ENCODE data around the gene CASKIN1.

The CASKIN1 gene

DNA sequence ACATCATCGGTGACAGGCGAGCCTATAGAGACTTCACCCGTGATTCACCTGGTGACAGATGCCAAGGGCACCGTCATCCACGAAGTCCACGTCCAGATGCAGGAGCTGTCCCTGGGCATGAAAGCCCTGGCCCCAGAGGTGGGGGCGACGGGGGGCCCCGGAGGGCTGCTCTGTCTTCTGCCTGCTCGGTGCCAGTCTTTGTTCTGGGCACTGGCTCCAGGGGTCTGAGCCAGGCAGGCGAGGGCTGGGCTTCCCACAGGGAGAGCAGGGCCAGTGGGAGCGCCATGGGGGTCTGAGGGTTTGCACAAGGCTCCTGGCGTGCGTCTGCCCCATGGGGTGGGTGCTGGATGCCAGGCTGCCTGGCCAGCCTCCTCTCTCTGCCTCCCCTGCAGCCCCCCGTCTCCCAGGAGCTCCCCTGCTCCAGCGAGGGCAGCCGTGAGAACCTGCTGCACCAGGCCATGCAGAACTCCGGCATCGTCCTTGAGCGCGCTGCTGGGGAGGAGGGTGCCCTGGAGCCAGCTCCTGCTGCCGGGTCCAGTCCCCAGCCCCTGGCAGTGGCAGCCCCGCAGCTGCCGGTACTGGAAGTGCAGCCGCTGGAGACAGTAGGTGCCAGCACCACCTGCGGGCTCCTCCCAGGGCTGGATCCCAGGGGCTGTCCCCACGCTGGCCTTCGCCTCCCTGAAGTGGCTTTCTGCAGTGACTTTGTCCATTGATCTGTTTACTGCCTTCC lies 36.8 kb upstream of the CASKIN1 start:
- DNase-seq, result no peak

DNA sequence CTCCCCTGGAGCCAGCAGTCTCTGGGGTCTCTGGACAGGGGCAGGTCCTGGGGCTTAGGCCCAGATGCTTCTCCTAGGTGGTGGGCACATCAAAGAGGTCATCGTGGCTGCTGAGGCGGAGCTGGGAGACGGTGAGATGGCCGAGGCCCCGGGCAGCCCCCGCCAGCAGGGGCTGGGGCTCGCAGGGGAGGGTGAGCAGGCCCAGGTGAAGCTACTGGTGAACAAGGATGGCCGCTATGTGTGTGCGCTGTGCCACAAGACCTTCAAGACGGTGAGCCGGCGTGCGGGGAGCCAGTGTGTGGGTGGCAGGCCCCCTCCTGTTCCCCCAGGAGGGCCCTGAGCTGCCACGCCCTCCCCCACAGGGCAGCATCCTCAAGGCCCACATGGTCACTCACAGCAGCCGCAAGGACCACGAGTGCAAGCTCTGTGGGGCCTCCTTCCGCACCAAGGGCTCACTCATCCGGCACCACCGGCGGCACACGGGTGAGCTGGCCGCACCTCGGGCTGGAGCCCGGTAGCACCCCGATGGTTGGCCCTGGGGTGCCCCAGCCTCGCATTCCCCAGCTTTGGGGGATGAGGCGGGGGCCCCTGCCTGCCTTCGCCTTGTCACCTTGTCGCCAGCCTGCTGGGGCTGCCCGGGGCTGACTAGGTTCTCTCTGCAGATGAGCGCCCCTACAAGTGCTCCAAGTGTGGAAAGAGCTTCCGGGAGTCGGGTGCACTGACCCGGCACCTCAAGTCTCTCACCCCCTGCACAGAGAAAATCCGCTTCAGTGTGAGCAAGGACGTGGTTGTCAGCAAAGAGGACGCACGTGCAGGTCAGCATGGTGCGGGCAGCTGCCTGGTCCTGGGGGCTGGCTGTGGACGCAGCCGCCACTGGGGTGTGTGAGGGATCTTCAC lies 35.9 kb upstream of the CASKIN1 start:
- DNase-seq, result no peak

DNA sequence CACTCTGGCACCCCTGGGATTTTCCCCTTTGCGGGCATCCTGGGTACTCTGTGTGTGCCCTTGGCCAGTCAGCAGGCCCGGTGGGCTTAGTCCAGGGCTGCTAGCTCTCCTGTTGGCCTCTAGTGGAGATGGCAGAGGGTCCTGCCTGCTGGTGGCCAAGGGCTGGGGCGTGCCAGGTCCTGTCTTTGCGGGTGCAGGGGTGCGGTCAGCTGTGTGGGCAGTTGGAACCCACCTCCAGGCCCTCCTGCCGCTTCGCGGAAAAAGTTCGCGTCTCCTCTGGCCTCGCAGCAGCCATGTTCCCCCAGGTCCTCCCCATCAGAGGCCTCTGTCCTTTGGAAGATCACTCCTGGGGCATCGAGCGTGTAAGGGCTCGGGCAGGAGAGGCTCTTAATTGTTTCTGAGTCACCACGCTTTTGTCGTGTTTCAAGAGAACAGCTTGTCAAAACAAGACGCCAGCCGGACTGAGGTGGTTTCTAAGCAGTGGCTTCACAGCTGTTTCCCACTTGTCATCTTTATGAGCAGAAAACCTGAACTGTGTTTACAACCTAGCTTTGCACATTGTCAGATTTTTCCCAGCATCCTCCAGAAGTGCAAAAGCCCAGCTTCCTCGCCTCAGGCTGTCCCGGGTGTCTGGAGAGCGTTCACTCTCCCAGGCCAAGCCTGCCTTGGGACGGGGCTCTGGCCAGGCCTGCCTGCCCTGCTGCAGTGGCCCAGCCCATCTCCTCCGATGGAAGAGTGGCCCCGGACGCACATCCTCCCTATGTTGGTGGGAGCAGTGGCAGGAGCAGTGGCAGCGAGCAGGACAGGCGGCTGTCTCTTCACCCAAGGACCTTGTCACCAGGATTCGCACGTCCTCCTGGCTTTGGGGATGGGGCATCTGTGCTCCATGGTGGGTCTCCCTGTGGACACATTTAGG lies 34.9 kb upstream of the CASKIN1 start:
- DNase-seq, result no peak

GRCh38 chr16:2230376-2230775 lies 34.0 kb upstream of the CASKIN1 start:
- DNase-seq, result no peak

DNA sequence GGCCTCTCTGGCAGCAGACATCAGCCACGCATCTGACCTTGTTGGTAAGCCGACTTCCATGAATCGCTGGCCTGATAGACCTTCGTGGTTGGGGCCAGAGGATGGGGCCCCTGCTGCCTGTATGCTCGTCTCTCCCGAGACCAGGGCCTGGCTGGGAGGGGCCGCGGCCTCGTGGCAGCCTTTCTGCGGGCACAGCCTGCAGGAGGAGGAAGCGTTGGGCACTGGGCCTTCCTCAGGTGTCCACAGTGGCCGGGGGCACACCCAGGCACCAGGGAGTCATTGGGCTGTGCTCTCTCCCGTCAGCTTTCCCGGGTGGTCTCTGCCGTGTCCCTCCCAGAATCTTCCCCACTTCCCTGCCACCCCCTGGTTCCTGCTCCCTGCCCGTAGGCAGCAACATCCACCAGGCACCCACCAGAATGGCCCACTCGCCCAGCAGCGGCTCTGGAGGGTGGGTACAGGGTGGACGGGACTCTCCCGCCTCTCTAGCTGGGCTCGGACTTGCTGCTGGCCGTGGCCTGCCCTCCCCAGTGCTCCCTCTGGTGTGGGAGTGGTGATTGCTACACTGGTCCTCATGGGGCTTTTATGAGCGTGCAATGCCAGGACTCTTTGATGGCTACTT lies 33.3 kb upstream of the CASKIN1 start:
- DNase-seq, result no peak

- DNase-seq, result no peak
These were observed 32.7 kb upstream of the CASKIN1 start for GRCh38 chr16:2229091-2229490.

DNA sequence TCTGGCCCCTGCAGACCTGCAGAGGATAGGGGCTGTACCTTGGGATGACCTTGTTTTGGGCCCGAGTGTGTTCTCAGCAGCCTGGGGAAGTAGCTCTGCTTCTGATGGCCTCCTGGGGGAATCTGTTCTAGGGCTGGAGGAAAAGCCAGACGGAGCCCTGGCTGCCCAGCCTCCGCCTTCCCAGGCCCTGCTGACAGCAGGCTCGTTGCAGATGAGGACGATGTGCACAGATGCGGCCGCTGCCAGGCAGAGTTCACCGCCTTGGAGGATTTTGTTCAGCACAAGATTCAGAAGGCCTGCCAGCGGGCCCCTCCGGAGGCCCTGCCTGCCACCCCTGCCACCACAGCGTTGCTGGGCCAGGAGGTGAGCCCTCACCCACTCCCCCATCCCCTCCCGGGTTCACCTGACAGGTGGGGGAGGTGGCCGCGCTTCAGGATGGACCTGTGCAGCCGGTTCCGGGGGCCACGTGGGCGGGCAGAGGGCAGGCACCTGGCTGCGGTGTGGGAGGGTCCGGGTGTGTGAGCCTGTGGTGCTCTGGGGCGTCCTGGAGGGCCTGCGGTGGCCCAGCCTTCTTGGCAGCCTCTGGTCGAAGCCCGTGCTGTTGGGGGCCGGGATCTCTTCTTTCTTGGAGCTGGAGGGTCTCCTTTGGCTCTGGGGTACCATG lies 31.9 kb upstream of the CASKIN1 start:
- no peak for DNase-seq

DNA sequence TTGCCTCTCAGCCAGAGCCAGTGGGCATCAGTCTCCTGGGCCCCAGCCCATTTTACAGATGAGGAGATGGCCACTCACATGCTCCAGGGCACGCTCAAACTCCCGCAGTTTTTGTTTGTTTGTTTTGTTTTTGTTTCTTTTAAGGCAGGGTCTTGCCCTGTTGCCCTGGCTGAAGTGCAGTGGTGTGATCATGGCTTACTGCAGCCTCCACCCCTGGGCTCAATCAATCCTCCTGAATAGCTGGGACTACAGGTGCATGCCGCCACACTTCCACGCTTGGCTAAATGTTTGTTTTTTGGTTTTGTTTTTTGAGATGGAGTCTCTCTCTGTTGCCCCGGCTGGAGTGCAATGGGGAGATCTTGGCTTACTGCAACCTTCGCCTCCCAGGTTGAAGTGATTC lies 30.5 kb upstream of the CASKIN1 start:
- no peak for DNase-seq

DNA sequence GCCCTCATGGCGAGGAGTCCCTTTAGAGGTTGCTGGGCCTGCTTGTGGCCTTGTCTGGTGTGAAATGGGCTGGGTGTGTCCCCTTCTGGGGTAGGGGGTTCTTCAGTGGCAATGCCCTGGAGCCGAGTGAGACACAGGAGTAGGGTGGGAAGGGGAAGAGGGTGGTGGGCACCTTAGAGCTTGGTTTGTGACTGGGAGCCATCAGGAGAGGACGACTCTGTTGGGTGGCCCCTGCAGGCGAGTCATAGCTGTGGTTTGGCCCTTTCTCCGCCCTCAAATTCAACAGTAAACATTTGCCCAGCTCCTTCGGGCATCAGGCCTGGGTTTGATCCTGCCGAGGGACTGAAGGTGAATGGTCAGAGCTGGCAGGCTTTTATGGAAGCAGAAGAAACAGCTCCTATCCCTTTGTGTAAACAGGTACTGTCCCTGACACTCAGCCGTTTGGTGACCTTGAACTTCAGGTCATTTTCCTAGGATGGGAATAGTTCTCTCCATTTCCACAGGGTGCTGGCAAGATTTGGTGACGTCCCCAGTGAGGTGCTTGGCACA lies 29.9 kb upstream of the CASKIN1 start:
- no peak for DNase-seq

GRCh38 chr16:2223942-2224486 lies 27.6 kb upstream of the CASKIN1 start:
- DNase-seq, result peak in 1 of 2 experiments; percentile 10

GRCh38 chr16:2223221-2223941 lies 27.0 kb upstream of the CASKIN1 start, which contains the start of gene E4F1:
TSS of gene E4F1 (plus strand) at chr16:2223591. CDS start at chr16:2223614, 23 bp downstream.
- DNase-seq, result peak; percentile 99

- no peak for DNase-seq
These were observed 19.9 kb upstream of the CASKIN1 start for GRCh38 chr16:2216330-2216729.

GRCh38 chr16:2214719-2214968 lies 18.2 kb upstream of the CASKIN1 start, which contains the start of gene PGP:
TSS of gene PGP (minus strand) at chr16:2214840. CDS start at chr16:2214777, 63 bp downstream.
- no peak for DNase-seq

DNA sequence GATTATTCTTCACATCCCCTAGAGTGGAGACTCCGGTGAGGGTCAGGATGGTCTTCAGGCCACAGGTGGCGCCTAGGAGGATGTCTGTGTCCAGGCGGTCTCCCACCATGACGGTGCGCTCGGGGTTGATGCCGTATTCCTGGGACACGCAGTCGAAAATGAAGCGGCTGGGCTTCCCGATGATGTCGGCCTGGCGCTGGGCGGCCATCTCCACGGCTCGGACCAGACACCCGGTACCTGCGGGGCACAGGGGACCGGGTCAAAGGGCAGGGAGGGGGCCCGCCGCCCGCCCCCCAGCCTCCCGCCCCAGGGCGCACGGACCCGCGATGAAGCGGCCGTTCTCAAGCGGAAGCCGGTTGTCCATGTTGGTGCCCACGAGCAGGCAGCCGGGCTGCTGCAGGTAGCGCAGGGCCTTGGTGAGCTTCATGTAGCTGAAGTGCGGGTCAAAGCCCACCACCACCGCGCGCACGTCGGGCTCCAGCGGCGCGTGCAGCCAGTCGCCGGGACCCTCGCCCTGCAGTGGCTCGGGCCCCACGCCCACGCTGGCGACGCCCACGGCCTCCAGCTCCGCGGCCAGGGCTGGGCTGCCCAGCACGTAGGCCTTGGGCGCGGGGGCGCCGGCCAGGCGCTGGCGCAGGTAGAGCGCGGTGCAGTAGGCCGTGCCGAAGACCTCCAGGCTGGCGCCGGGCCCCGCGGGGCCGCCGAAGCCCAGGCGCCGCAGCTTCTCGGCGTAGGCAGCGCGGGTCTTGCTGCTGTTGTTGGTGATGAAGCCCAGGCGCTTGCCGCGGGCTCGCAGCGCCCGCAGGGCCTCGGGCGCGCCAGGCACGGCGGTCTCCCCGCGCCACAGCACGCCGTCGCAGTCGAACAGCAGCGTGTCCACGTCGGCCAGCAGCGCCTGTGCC lies 17.7 kb upstream of the CASKIN1 start:
- DNase-seq, result no peak

GRCh38 chr16:2212362-2213324 lies 16.2 kb upstream of the CASKIN1 start:
- no peak for DNase-seq

DNA sequence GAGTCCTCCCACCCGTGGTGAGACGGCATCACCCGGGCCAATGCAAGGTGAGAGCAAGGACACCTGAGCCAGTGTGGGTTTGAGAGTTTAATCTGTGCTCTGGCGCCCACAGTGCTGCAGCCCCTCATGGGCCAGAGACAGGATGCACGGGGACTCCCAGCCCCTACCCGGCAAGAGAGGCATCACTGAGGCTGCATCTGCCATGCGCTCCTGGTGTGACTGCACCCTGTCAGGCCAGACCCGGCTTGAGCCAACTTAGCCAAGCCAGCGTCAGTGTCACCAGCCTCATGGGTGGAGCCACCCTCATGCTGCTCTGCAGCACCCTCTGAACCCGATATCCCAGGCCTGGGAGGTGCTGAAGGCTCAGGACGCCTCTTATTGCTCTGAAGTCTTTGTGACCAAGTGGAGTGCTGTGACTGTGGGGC lies 15.5 kb upstream of the CASKIN1 start:
- DNase-seq, result no peak

DNA sequence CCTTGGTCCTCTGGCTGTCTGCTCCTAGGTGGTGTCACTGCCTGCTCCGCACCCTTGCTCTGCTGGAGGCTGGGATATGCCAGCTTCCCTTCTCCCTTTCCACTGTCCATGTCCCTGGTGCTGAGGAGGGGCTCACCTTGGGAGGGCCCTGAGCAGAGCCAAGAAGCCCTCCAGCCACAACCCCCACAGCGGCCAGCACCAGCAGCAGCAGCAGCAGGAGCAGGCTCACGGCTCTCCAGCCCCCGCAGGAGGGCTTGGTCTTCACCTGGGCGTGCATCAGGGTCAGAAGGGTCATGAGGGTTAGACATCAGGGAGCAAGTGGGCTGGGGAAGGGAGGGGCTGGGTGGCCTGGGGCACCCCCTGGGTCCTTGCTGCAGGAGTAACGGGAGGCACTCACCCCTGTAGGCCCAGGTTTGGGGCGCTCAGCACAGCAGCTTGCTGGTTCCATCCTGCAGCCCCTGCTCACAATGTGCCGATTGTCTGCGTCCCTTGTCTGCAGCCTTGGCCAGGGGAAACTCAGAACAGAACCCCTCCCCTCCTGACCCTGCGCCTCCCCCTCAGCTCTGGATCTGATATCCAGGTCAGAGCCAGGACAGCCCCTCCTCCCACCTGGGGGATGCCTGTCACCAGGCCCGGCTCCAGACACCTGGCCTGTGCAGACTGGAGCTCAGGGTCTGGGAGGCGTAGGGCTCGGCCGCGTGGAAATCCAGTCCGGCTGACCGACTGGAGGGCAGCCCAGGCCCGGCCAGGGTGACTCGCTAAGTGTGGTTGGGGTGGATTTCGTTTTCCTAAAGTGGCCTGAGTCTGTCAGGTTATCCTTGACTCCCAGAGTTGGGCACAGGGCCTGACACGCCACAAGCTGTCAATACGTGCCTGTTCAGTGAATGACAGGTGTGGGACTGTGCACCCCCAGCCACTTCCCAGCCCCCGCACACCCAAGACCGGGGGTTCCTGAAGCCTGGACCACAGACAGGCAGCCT lies 14.3 kb upstream of the CASKIN1 start, which contains the start of gene BRICD5:
Gene BRICD5, minus strand, starts transcription at position 478 of the 980 bp plus-strand sequence. Its CDS starts 30 bp downstream, at position 448.
- no peak for DNase-seq
